Esophagus squamous epithelium (tissue), 4 donors: ENCODE measurements around the gene CTSS.

Experiments
- POLR2A ChIP-seq, 4 donors: fragments of 450-650 bp; IDR thresholded peaks; one replicate each; pipeline ENCODE4 v1.6.1; 2017; ENCODE audit warnings: antibody characterized with exemption in 4 of 4, mild to moderate bottlenecking in 4 of 4, moderate library complexity in 3 of 4
- TF ChIP-seq, protein P1 (sequence below), 6 experiments: fragments of 450-650 bp in 4 of 6; fragments of 200-600 bp in 2 of 6; sonication (generic) in 2 of 6; IDR thresholded peaks; one replicate each; pipeline ENCODE4 v1.5.1; 2016 to 2019; ENCODE audit warnings: antibody characterized with exemption in 6 of 6, mild to moderate bottlenecking in 4 of 6, moderate library complexity in 4 of 6

DNA sequence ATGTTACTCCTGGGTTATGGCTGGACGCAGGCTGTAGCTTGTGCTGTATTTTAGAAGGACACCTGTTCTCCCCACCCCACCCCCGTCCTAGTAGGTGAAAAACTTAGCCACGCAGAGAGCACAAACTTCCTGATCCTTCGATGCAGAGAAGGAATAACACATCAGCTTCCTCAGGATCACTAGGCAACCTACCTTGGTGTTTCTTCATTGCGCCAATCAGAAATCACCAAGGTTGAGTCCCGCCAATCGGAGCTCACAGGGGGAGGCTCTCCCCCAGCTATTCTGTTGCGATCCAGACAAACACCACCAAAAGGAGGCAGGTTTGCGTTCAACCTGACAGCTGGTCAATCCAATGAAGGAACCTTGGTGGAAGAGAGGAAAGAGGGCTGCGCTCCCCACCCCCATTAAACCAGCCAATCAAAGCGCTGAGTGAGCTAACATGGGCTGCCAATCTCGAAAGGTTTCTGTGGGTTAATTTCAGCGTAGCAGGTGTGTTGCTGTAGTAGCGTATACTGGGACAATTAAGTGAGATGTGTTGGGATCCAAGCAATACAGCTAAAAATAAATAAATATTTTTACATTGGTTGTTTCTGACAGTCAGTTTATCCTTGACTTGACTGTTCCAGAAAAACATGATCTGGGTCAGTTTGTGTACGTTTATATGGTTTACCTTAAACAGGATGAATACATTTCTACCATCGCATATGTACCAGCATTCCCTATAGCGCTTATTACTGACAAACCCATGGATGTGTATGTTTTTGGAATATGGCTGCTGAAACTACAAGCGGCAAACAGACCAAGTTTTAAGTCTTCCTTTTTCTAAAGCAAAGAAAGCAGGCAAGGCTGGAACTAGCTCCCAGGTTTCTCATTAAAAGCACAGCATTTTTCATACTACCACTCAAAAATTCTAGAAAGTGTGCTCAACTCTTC is 68.3 kb downstream of the CTSS start, which contains the start of gene GOLPH3L:
- TF ChIP-seq, protein P1, sequence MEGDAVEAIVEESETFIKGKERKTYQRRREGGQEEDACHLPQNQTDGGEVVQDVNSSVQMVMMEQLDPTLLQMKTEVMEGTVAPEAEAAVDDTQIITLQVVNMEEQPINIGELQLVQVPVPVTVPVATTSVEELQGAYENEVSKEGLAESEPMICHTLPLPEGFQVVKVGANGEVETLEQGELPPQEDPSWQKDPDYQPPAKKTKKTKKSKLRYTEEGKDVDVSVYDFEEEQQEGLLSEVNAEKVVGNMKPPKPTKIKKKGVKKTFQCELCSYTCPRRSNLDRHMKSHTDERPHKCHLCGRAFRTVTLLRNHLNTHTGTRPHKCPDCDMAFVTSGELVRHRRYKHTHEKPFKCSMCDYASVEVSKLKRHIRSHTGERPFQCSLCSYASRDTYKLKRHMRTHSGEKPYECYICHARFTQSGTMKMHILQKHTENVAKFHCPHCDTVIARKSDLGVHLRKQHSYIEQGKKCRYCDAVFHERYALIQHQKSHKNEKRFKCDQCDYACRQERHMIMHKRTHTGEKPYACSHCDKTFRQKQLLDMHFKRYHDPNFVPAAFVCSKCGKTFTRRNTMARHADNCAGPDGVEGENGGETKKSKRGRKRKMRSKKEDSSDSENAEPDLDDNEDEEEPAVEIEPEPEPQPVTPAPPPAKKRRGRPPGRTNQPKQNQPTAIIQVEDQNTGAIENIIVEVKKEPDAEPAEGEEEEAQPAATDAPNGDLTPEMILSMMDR (IDR thresholded peaks at IDR 0.05): no peak
- peak in 2 of 4 donors; percentile 62 to 66 for TF ChIP-seq POLR2A (IDR thresholded peaks at IDR 0.05)
